Natural killer cell (primary cell): Measurements from ENCODE around the gene TGFBR3. TPM values are rescaled to one million over a fixed set of nuclear protein-coding genes. Genes with fewer than 3 reads are reported as not detected.
A peak's percentile ranks its signal among the peaks of the same experiment; 100 is the strongest.

Experiments
- ATAC-seq, 3 donors: fragments of 150-1000 bp in 2 of 3; fragments of 200-7000 bp in 1 of 3; cut with Tn5 transposase; 1 replicate in 1 of 3; 2 replicates in 2 of 3; pipeline ENCODE4 v1.10.0; 2021; ENCODE audit warnings: mild to moderate bottlenecking in 2 of 3, moderate library complexity in 2 of 3
- DNase-seq, 2 donors: peaks; one replicate each; pipeline versions ENCODE4 v3.0.0 to v3.0.0-alpha.2; 2013 to 2021; ENCODE audit warnings: mixed read lengths in 1 of 2
- H3K27ac ChIP-seq: one replicate; pipeline ENCODE4 v1.5.1; 2013; ENCODE audit warnings: mild to moderate bottlenecking, low read length
- H3K27me3 ChIP-seq: one replicate; pipeline ENCODE4 v1.6.1; 2013; ENCODE audit warnings: low read length; ENCODE audit not compliant: control insufficient read depth, insufficient read depth
- H3K36me3 ChIP-seq: one replicate; pipeline ENCODE4 v1.6.1; 2013; ENCODE audit warnings: low read length; ENCODE audit not compliant: control insufficient read depth, insufficient read depth
- H3K4me1 ChIP-seq: one replicate; pipeline ENCODE4 v1.6.1; 2013; ENCODE audit warnings: low read length; ENCODE audit not compliant: control insufficient read depth, insufficient read depth
- H3K4me3 ChIP-seq: one replicate; pipeline ENCODE4 v1.5.1; 2013; ENCODE audit warnings: low read length
- H3K9me3 ChIP-seq: one replicate; pipeline ENCODE4 v1.6.1; 2013; ENCODE audit warnings: low read length; ENCODE audit not compliant: control insufficient read depth, insufficient read depth
- H3K27ac Mint-ChIP-seq, 2 donors: one replicate each; pipeline ENCODE4 v1.8.0; 2022; ENCODE audit warnings: mild to moderate bottlenecking in 2 of 2, mixed read lengths in 2 of 2, moderate library complexity in 1 of 2
- H3K27me3 Mint-ChIP-seq, 2 donors: one replicate each; pipeline ENCODE4 v1.8.0; 2022; ENCODE audit warnings: low read depth in 2 of 2, mixed read lengths in 2 of 2
- H3K36me3 Mint-ChIP-seq: one replicate; pipeline ENCODE4 v1.8.0; 2022; ENCODE audit warnings: mixed read lengths
- H3K4me1 Mint-ChIP-seq, 2 donors: one replicate each; pipeline ENCODE4 v1.8.0; 2022; ENCODE audit warnings: mixed read lengths in 2 of 2
- H3K4me3 Mint-ChIP-seq: one replicate; pipeline ENCODE4 v1.8.0; 2022; ENCODE audit warnings: mild to moderate bottlenecking, moderate library complexity, mixed read lengths
- H3K9me3 Mint-ChIP-seq, 2 donors: one replicate each; pipeline ENCODE4 v1.8.0; 2022; ENCODE audit warnings: mixed read lengths in 2 of 2
- WGBS: methylation state at CpG from one replicate; pipeline ENCODE4 v1.1.7; 2013; ENCODE audit warnings: missing lambda C conversion rate; ENCODE audit not compliant: insufficient coverage; 5-methylcytosine and 5-hydroxymethylcytosine counted together
- intact Hi-C: fragments of 100-400 bp; cut with micrococcal nuclease; formaldehyde crosslinking; loops from one replicate; pipeline ENCODE4 v1.14.2; 2022
- total RNA-seq, 4 donors: library from RNA; stranded (reverse); fragments of 120-200 nt in 1 of 4; gene quantifications; one replicate each; pipeline versions ENCODE4 v1.2.3 to v1.2.4, GENCODE V29; 2013 to 2022
- TF ChIP-seq, protein P1 (sequence below): fragments of 200-600 bp; IDR thresholded peaks from one replicate; pipeline ENCODE4 v1.8.0; 2022; ENCODE audit warnings: antibody characterized with exemption

TGFBR3 gene
- total RNA-seq, 3 donors from 2014 or later (not counting 1 experiment from before 2014, with no cell fraction given) = 225 to 274 (median 243) TPM

DNA sequence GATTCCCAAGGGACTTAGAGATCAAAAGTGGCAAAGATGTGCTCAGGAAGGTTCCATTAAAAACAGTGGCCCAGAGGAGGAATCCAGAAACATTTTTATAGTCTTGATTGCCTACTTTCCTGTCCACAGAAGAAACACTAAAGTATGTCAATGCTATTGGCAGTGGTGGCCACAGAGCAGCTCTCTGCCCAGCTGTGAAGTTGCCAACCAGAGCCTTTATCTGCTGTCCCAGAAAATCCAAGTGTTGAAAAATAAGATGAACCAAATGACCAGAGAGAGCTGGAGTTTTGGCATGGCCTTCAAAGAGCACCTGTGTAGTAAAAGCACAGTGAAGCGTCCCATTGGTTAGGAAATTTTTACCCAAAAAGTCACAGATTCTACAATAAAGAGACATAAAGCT is 181.2 kb downstream of the TGFBR3 start:
- Mint-ChIP-seq H3K27ac (peak overlapping the region; percentile 79 to 99), H3K27me3 (no peaks in the 10 kb centered on the region), H3K9me3 (no peaks in the 10 kb centered on the region), H3K4me3 (no peak overlapping the region), H3K36me3 (peaks cover 30% of the 10 kb centered on the region), H3K4me1 (peaks cover 65% of the 10 kb centered on the region in 2 donors)
- no peaks in the 10 kb centered on the region for H3K9me3 ChIP-seq
- ATAC-seq = peak in 1 of 3 donors; percentile 15
- peaks cover 10% of the 10 kb centered on the region for H3K4me1 ChIP-seq
- H3K36me3 ChIP-seq = peaks cover 81% of the 10 kb centered on the region
- H3K27me3 ChIP-seq = no peaks in the 10 kb centered on the region
- DNase-seq = no peak
- no peak overlapping the region for H3K4me3 ChIP-seq
- H3K27ac ChIP-seq = no peak overlapping the region
- WGBS = 100% methylated on average over 1 of the region's 1 CpG
- TF ChIP-seq, protein P1, sequence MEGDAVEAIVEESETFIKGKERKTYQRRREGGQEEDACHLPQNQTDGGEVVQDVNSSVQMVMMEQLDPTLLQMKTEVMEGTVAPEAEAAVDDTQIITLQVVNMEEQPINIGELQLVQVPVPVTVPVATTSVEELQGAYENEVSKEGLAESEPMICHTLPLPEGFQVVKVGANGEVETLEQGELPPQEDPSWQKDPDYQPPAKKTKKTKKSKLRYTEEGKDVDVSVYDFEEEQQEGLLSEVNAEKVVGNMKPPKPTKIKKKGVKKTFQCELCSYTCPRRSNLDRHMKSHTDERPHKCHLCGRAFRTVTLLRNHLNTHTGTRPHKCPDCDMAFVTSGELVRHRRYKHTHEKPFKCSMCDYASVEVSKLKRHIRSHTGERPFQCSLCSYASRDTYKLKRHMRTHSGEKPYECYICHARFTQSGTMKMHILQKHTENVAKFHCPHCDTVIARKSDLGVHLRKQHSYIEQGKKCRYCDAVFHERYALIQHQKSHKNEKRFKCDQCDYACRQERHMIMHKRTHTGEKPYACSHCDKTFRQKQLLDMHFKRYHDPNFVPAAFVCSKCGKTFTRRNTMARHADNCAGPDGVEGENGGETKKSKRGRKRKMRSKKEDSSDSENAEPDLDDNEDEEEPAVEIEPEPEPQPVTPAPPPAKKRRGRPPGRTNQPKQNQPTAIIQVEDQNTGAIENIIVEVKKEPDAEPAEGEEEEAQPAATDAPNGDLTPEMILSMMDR = no peak
- intact Hi-C loops = no loop called here

DNA sequence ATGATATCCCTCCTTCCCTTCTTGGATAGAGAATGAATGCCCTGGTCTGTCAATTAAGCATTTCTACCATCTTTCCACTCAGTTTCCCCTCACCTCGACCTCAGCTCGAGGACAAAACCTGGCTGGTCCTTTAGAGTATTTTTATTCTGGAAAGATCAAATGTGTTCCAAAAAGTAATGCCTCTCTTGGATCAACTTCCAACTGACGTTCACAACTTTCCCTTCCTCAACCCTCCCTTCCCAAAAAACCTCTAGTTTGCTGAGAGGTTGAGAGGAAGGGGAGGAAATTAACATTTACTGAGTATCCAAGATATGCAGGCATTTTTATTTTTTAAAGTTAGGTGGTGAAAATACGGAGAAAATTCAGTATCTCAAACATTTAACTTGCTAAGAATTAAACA is 182.9 kb downstream of the TGFBR3 start:
- Histone ChIP-seq H3K27ac (no peak overlapping the region), H3K36me3 (peaks cover 69% of the 10 kb centered on the region), H3K4me1 (peaks cover 18% of the 10 kb centered on the region), H3K9me3 (no peaks in the 10 kb centered on the region), H3K4me3 (no peak overlapping the region), H3K27me3 (no peaks in the 10 kb centered on the region)
- peaks cover 69 to 73% of the 10 kb centered on the region in 2 donors for H3K4me1 Mint-ChIP-seq
- intact Hi-C loops = no loop called here
- H3K27ac Mint-ChIP-seq = peak overlapping the region; percentile 79 to 99
- TF ChIP-seq, protein P1 = no peak
- WGBS = no CpG with 5 or more reads among the region's 4 CpGs
- no peak overlapping the region for H3K4me3 Mint-ChIP-seq
- H3K9me3 Mint-ChIP-seq = no peaks in the 10 kb centered on the region
- H3K27me3 Mint-ChIP-seq = no peaks in the 10 kb centered on the region
- peaks cover 36% of the 10 kb centered on the region for H3K36me3 Mint-ChIP-seq
- no peak for DNase-seq
- no peak for ATAC-seq

DNA sequence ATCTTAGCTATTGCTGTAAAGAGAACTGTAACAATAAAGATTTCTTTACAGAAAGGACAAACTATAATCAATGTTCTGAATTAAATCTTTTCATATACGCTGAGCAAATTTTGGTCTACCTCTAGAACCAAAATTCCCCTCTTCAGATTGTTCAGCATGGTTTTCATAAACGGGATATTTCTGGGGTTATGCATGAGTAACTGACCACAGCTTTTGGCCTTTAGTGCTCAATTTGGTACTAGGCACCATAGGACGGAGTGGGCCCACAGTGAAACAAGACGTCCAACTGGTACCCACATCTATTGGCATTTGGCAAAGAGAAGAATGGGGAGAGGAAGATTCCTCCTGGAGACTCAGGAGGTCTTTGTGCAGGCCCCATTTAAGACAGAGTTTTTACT is 184.5 kb downstream of the TGFBR3 start:
- no peaks in the 10 kb centered on the region for H3K9me3 Mint-ChIP-seq
- WGBS = 90% methylated on average over 4 of the region's 4 CpGs
- no peak overlapping the region for H3K4me3 Mint-ChIP-seq
- peaks cover 70 to 73% of the 10 kb centered on the region in 2 donors for H3K4me1 Mint-ChIP-seq
- H3K36me3 Mint-ChIP-seq = peaks cover 35% of the 10 kb centered on the region
- H3K36me3 ChIP-seq = peaks cover 58% of the 10 kb centered on the region
- TF ChIP-seq, protein P1 = no peak
- no peak overlapping the region for H3K27ac ChIP-seq
- no peak for ATAC-seq
- no peaks in the 10 kb centered on the region for H3K27me3 Mint-ChIP-seq
- DNase-seq = no peak
- H3K9me3 ChIP-seq = no peaks in the 10 kb centered on the region
- no peak overlapping the region for H3K4me3 ChIP-seq
- no peaks in the 10 kb centered on the region for H3K27me3 ChIP-seq
- H3K27ac Mint-ChIP-seq = peak overlapping the region; percentile 90 to 91
- intact Hi-C loops = no loop called here
- H3K4me1 ChIP-seq = peaks cover 19% of the 10 kb centered on the region

DNA sequence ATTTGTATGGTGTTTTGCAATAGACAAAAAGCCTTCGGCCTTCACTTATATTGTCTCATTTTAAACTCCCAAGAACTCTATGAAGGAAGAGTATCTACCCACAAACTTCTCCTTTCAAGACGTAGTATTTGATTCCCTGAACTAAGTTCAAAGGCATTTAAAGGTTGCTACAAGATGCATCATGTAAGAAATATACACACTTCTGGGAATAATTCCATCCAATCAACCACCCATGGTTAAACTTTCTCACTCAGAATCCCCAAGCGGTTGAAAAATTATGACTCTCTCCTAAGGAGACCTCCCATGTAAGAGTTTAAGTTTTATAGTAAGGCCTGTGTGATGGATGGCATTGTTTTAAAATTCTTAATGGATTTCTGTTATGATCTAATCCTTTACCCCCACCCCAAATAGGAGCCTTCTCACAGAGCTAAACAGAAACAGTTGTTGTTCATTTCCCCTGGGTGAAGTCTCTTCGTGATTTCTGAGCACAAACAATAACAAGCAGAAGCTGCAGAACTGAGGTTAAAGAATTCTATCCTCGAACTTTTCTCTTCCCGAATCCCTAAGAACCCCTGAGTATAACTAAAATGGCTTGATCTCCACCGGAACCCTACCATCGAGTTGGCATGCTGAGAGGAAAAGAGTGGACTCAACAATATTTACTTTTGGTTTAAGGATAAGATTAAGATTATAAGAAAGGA is 185.0 kb downstream of the TGFBR3 start:
- DNase-seq = no peak
- Mint-ChIP-seq H3K36me3 (peaks cover 37% of the 10 kb centered on the region), H3K4me1 (peaks cover 70 to 73% of the 10 kb centered on the region in 2 donors), H3K9me3 (no peaks in the 10 kb centered on the region), H3K27me3 (no peaks in the 10 kb centered on the region), H3K4me3 (peak overlapping the region; percentile 6), H3K27ac (peak overlapping the region; percentile 90 to 91)
- Histone ChIP-seq H3K27me3 (no peaks in the 10 kb centered on the region), H3K9me3 (no peaks in the 10 kb centered on the region), H3K27ac (no peak overlapping the region), H3K36me3 (peaks cover 57% of the 10 kb centered on the region), H3K4me1 (peaks cover 17% of the 10 kb centered on the region), H3K4me3 (no peak overlapping the region)
- WGBS = 87% methylated on average over 7 of the region's 8 CpGs
- TF ChIP-seq, protein P1 = no peak
- intact Hi-C loops = no loop called here
- ATAC-seq = no peak
